HepG2 (cell line): ENCODE results near the gene TRANK1. TPM values are rescaled to one million over a fixed set of nuclear protein-coding genes. Genes with fewer than 3 reads are reported as not detected.

Experiments
- ARID2 ChIP-seq: sonication (generic); formaldehyde crosslinking; IDR thresholded peaks from 2 replicates; pipeline ENCODE4 v1.8.1; 2022; ENCODE audit warnings: mild to moderate bottlenecking, missing genetic modification reagents, borderline replicate concordance
- ARID3A ChIP-seq: IDR thresholded peaks from 2 replicates; pipeline ENCODE4 v1.6.1; 2012; ENCODE audit warnings: low read depth, low read length, improper control_type of control experiment
- ATF3 ChIP-seq: sonication (generic); formaldehyde crosslinking; IDR thresholded peaks from 2 replicates; pipeline ENCODE4 v1.4.0; 2020; ENCODE audit warnings: missing genetic modification reagents
- CHD4 ChIP-seq: fragments of 200-600 bp; sonication (generic); IDR thresholded peaks from 2 replicates; pipeline ENCODE4 v1.7.0; 2017; ENCODE audit warnings: mild to moderate bottlenecking, low read length, borderline replicate concordance
- GFI1 ChIP-seq: sonication (generic); formaldehyde crosslinking; IDR thresholded peaks from 2 replicates; pipeline ENCODE4 v1.5.0; 2020; ENCODE audit warnings: missing genetic modification reagents, mild to moderate bottlenecking, borderline replicate concordance
- HDAC2 ChIP-seq: sonication (generic); formaldehyde crosslinking; IDR thresholded peaks from 2 replicates; pipeline ENCODE4 v1.4.0; 2020; ENCODE audit warnings: missing genetic modification reagents
- HMG20A ChIP-seq: IDR thresholded peaks from 2 replicates; pipeline ENCODE4 v1.6.1; 2016; ENCODE audit warnings: borderline replicate concordance
- IKZF4 ChIP-seq: sonication (generic); formaldehyde crosslinking; IDR thresholded peaks from 2 replicates; pipeline ENCODE4 v1.5.1; 2020; ENCODE audit warnings: borderline replicate concordance, mild to moderate bottlenecking, low read depth, missing genetic modification reagents; ENCODE audit errors: not compliant biosample characterization
- JUN ChIP-seq: sonication (generic); formaldehyde crosslinking; IDR thresholded peaks from 2 replicates; pipeline ENCODE4 v1.4.0; 2020; ENCODE audit warnings: mild to moderate bottlenecking, missing genetic modification reagents
- RXRB ChIP-seq: IDR thresholded peaks from 2 replicates; pipeline ENCODE4 v1.6.1; 2016; ENCODE audit warnings: borderline replicate concordance, missing genetic modification reagents, missing compliant biosample characterization
- SOX5 ChIP-seq: IDR thresholded peaks from 2 replicates; pipeline ENCODE4 v1.6.1; 2016; ENCODE audit warnings: borderline replicate concordance
- STAT5B ChIP-seq: sonication (generic); formaldehyde crosslinking; IDR thresholded peaks from 2 replicates; pipeline ENCODE4 v1.4.0; 2020; ENCODE audit warnings: missing genetic modification reagents
- TOE1 ChIP-seq: sonication (generic); formaldehyde crosslinking; IDR thresholded peaks from 2 replicates; pipeline ENCODE4 v1.4.0; 2020; ENCODE audit warnings: mild to moderate bottlenecking, missing genetic modification reagents
- ZFP41 ChIP-seq: sonication (generic); formaldehyde crosslinking; IDR thresholded peaks from 2 replicates; pipeline ENCODE4 v1.4.0; 2020; ENCODE audit warnings: mild to moderate bottlenecking, missing genetic modification reagents, borderline replicate concordance
- ZFYVE20 ChIP-seq: sonication (generic); formaldehyde crosslinking; IDR thresholded peaks from 2 replicates; pipeline ENCODE4 v1.8.0; 2023; ENCODE audit warnings: low read depth, mild to moderate bottlenecking, moderate library complexity, missing genetic modification reagents, borderline replicate concordance
- ZNF547 ChIP-seq: sonication (generic); formaldehyde crosslinking; IDR thresholded peaks from 2 replicates; pipeline ENCODE4 v1.5.1; 2020; ENCODE audit warnings: mild to moderate bottlenecking, missing genetic modification reagents
- ZNF563 ChIP-seq: sonication (generic); formaldehyde crosslinking; IDR thresholded peaks from 2 replicates; pipeline ENCODE4 v1.8.0; 2022; ENCODE audit warnings: mild to moderate bottlenecking, moderate library complexity, missing genetic modification reagents
- ZNF607 ChIP-seq: sonication (generic); formaldehyde crosslinking; IDR thresholded peaks from 2 replicates; pipeline ENCODE4 v1.5.1; 2020; ENCODE audit warnings: missing genetic modification reagents, mild to moderate bottlenecking, borderline replicate concordance
- polyA plus RNA-seq, 8 experiments: library from polyadenylated mRNA; depleted of rRNA in 3 of 8; stranded (reverse) in 7 of 8; unstranded in 1 of 8; fragments of >200 nt; fragmentation: Illumina TruSeq in 4 of 8; extraction: Trizol in 4 of 8; gene quantifications; 2 replicates each; pipeline versions ENCODE4 v1.2.1 to v1.2.3, GENCODE V29; 2011 to 2016; ENCODE audit warnings: low read depth in 4 of 8, missing spikeins in 1 of 8, mixed read lengths in 1 of 8; ENCODE audit not compliant: insufficient read depth in 1 of 8
- total RNA-seq, 5 experiments: library from RNA; depleted of rRNA; stranded (reverse); fragments of >200 nt; fragmentation: Illumina TruSeq; extraction: Trizol; gene quantifications; 2 replicates each; pipeline ENCODE4 v1.2.3, GENCODE V29; 2016; ENCODE audit warnings: low read depth in 1 of 5
- TF ChIP-seq, protein P1 (sequence below): sonication (generic); formaldehyde crosslinking; IDR thresholded peaks from 2 replicates; pipeline ENCODE4 v1.5.0; 2020; ENCODE audit warnings: missing genetic modification reagents, mild to moderate bottlenecking, borderline replicate concordance
- TF ChIP-seq, protein P2 (sequence below): sonication (generic); formaldehyde crosslinking; IDR thresholded peaks from 2 replicates; pipeline ENCODE4 v1.8.0; 2022; ENCODE audit warnings: mild to moderate bottlenecking, missing genetic modification reagents; ENCODE audit not compliant: insufficient replicate concordance
- TF ChIP-seq, protein P3 (sequence below): IDR thresholded peaks from 2 replicates; pipeline ENCODE4 v1.6.1; 2016; ENCODE audit warnings: mild to moderate bottlenecking

The TRANK1 gene
- total and polyA plus RNA-seq, 2 of the 13 experiments (the other 11 are each of a cell fraction or from before 2014, with no cell fraction given), result 0.13 to 0.32 TPM

DNA sequence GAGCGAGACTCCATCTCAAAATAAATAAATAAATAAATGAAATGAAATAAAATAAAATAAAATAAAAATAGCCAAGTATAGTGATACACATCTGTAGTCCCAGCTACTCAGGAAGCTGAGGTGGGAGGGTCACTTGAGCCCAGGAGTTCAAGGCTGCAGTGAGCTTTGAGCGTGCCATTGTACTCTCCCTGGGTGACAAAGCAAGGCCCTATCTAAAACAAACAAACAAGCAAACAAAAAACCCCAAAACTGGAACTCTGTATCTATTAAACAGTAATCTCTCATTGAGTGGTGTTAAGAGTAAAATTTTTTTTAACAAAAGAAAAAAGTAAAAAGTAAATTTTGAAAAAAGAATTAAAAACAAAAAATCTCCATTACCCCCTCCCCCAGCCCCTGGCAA lies 27.3 kb upstream of the TRANK1 start (continued):
- TF ChIP-seq HMG20A, result no peak
- TF ChIP-seq HDAC2 (CRISPR knock-in tag), result no peak
- TF ChIP-seq IKZF4 (CRISPR knock-in tag), result no peak
- peak; percentile 83 for TF ChIP-seq SOX5 (CRISPR knock-in tag)
- no peak for TF ChIP-seq ARID3A
- TF ChIP-seq, protein P1, sequence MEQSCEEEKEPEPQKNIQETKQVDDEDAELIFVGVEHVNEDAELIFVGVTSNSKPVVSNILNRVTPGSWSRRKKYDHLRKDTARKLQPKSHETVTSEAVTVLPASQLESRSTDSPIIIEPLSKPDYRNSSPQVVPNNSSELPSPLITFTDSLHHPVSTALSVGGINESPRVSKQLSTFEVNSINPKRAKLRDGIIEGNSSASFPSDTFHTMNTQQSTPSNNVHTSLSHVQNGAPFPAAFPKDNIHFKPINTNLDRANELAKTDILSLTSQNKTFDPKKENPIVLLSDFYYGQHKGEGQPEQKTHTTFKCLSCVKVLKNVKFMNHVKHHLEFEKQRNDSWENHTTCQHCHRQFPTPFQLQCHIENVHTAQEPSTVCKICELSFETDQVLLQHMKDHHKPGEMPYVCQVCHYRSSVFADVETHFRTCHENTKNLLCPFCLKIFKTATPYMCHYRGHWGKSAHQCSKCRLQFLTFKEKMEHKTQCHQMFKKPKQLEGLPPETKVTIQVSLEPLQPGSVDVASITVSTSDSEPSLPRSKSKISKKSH (CRISPR knock-in tag), result no peak
- no peak for TF ChIP-seq ZNF547 (CRISPR knock-in tag)
- no peak for TF ChIP-seq STAT5B (CRISPR knock-in tag)
- no peak for TF ChIP-seq GFI1 (CRISPR knock-in tag)
- no peak for TF ChIP-seq CHD4
- TF ChIP-seq RXRB (CRISPR knock-in tag), result 0 out of 2 replicates have a peak, but pooled peaks have one; percentile 23
- no peak for TF ChIP-seq ARID2
- TF ChIP-seq ZNF563, result no peak
- TF ChIP-seq, protein P2, sequence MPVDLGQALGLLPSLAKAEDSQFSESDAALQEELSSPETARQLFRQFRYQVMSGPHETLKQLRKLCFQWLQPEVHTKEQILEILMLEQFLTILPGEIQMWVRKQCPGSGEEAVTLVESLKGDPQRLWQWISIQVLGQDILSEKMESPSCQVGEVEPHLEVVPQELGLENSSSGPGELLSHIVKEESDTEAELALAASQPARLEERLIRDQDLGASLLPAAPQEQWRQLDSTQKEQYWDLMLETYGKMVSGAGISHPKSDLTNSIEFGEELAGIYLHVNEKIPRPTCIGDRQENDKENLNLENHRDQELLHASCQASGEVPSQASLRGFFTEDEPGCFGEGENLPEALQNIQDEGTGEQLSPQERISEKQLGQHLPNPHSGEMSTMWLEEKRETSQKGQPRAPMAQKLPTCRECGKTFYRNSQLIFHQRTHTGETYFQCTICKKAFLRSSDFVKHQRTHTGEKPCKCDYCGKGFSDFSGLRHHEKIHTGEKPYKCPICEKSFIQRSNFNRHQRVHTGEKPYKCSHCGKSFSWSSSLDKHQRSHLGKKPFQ (CRISPR knock-in tag), result no peak
- TF ChIP-seq ZFP41 (CRISPR knock-in tag), result no peak
- TF ChIP-seq ZFYVE20, result no peak
- TF ChIP-seq TOE1 (CRISPR knock-in tag), result no peak
- TF ChIP-seq, protein P3, sequence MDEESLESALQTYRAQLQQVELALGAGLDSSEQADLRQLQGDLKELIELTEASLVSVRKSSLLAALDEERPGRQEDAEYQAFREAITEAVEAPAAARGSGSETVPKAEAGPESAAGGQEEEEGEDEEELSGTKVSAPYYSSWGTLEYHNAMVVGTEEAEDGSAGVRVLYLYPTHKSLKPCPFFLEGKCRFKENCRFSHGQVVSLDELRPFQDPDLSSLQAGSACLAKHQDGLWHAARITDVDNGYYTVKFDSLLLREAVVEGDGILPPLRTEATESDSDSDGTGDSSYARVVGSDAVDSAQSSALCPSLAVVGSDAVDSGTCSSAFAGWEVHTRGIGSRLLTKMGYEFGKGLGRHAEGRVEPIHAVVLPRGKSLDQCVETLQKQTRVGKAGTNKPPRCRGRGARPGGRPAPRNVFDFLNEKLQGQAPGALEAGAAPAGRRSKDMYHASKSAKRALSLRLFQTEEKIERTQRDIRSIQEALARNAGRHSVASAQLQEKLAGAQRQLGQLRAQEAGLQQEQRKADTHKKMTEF, result no peak
- TF ChIP-seq ZNF607 (CRISPR knock-in tag), result no peak
- no peak for TF ChIP-seq JUN
- TF ChIP-seq ATF3 (CRISPR knock-in tag), result no peak
